Central memory CD4-positive, alpha-beta T cell (primary cell): ENCODE data around the gene SPRED1.
A peak's percentile ranks its signal among the peaks of the same experiment; 100 is the strongest.
"Not testable (repeated sequence)": the region's sequence is repeated elsewhere in the genome, so short reads cannot be mapped to it uniquely, and the experiment has no call there.

ENCODE experiments used
- DNase-seq: peaks from one replicate; pipeline ENCODE4 v3.0.0; 2022

The SPRED1 gene

DNA sequence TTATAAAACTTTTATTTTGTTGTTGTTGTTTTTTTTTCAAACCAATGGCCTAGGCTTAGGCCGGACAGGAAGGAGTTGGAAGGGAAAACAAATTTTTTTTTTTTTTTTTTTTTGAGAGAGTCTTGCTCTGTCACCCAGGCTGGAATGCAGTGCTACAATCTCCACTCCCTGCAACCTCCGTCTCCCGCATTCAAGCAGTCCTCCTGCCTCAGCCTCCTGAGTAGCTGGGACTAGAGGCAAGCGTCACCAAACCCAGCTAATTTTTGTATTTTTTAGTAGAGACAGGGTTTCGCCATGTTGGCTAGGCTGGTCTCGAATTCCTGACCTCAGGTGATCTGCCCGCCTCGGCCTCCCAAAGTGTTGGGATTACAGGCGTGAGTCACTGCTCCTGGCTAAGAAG is 15.6 kb upstream of the SPRED1 start:
- DNase-seq, result not testable (repeated sequence)

DNA sequence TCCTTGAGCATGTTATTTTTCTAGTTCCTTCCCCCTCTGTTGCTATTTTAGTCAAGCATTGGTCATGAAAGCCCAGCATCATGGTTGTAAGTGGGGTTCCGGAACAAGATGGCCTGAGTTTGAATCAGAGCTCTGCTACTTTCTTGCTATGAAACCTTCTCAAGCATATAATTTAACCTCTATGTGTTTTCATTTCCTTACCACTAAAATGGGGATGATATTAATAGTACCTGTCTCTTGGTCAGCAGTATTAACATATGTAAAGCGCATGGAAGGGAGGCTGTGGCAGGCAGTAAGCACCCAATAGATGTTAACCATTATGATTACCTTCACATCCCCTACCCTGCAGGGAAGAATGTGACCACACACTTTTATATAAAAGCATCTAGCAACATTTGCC is 14.3 kb upstream of the SPRED1 start:
- no peak for DNase-seq

DNA sequence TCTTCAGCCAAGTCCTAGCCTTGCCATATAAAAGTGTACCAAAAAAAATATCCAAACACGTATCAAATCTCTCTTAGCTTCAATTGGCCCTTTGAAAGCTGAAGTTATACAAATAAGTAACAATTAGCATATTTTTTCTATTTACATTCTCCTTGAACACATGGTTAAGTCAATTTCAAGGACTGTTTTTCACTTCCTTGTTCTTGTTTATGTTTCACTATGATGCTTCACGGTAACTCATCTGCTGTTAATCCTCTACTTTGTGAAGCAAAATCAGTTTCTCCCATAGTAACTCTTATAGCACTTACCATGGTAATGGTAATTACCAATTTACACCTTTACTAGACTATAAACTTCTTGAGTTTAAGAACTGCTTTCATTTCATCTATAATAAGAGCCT is 10.6 kb upstream of the SPRED1 start:
- no peak for DNase-seq

DNA sequence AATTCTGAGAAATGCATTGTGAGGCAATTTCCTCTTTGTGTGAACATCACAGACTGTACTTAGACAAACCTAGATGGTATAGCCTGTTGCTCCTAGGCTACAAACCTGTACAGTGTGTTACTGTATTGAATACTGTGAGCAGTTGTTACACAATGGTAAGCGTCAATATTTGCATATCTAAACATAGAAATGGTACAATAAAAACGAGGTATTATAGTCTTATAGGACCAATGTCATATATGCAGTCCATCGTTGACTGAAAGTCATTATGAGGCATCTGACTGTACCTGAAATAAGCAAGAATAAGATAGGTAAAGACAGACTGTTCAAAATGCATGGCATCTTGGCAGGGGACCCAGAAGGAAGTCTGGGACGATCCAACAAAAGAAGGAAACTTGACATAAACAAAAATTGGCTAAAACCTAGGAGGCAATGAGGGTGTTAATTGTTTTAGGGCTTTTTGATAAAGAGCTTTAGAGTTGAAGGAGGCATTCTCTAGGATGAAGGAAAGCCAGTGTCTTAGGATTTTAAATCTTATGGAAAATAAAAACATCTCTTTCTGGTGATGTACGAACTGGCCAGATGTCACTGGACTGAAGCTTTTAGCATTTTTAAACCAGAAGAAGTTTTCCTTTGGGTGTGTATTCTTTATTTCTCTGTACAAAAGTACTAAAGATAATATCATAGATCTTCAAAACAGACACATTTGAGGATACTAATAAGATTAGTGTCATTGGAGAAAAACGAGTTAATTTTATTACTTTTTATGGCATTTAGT is 9.2 kb upstream of the SPRED1 start:
- DNase-seq, result no peak

DNA sequence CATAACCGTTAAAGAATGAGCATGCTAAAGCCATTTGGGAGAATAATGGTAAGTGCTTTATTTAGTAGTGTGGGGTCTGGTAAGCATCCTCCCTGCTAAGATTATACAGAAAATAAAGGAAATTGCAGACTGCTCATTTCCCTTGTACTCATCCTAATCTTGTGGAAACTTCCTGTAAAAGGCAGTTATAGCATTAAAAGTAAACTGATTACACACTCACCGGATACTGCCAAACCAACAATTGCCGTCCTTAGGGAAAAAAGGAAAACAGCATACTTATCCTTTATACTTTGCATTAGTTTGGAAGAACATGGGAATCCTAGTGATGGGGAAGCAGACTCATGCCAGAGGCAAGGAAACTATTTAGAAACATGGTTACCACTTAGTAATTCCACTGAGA is 5.3 kb upstream of the SPRED1 start:
- no peak for DNase-seq

DNA sequence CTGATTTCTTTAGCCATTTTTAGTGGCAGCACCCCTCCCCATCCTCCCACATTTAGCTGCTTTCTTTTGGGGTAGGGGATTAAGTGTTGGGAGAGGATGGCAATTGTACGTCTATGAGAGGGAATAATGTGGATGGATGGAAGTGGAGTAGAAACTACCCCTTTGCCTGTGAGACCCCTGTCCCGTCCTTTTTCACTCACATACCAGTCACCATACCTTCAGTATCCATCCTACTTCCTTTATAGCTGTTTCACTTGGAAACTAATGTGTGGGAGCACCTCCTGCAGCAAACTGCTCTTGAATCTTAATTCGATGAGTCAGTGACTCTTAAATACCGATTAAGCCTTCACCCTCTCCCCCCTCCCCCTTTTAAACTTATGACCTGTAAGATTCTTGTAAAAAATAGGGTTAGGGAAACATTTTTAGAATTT is 730 bp downstream of the SPRED1 start:
- DNase-seq, result peak; percentile 1

DNA sequence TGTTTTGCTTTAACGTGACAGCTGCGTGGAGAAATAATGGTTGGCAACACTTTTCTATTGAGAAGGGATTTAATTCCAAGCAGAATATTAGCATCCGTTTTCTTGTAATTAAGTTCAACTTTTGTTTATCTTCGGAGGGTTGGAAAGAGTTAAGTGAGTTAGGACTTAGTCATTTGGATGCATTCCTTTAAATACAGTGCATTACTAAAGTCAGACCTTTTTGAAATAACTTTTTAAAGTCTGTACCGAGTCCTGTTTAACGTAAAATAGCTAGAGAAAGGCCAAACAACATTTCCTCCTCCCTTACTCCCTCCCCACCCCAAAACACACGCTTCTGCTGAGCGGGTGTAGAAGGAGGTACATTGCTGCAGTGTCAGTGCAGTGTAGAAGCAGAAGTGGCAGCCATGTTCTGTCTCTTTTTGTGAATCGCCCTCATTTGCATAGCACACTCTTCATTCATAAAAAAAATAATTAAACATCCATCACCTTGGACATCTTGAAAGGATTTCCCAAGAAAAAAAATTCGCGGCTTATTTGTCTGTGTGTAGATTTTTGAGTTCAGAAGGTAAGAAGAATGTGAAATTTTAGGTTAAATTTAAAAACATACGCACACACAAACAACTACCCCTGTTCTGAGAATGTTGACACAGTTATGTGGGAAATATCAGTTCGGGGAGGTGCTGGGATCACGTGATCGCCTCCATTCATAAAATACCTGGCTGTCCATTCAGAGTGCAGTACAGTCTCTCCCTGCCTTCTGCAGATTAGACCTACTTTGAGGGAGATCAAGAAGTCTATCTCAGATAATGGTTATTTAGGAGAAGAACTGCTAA is 1.6 kb downstream of the SPRED1 start:
- DNase-seq, result peak; percentile 45

DNA sequence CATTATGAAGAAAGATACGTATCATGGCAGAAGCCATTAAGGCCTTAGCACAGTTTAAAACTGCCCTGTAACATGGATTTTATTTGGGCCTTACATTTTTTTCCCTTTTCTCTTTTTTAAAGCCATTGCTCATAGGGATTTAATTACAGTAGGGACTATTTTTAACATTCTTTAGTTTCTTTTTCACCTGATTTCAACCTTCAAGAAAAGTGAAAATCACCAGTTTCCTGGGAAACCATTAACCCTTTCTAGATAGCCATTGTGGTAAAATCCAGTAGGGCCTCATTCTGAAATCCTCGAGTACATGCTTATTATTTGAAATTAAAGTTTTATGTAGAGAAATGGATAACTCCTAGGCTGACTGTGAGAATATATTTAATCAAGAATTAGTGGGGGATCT is 3.1 kb downstream of the SPRED1 start:
- no peak for DNase-seq

DNA sequence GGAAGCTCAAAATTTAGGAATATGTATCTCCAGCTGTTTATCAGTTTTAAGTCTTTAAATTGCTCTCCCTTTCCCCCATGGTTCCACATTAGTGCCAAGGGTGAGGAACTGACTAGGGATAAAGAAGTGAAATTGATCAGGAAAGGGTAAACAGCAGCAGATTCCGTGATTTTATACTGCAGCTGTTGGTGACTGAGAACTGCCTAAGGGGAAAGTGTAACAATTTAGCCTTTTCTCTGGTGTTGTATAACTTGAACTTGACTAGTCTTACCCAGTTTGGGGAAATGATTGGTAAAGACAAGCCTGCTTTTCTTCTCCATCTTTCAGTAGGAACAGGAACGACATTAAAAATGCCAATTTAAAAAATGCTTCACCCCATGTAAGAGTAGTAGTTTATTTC is 5.0 kb downstream of the SPRED1 start:
- no peak for DNase-seq

DNA sequence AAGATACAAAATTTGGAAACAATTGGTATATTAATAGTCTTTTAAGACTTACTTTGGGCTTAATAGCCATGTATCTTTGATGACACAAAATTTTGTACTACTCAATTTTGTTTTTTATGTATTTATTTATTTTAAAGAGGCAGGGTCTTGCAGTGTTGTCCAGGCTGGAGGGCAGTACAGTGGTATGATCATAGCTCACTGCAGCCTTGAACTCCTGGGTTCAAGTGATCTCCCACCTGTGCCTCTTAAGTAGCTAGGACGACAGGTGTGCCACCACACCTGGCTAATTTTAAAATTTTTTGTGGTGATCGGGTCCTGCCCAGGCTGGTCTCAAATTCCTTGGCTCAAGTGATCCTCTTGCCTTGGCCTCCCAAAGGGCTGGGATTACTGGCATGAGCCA is 6.5 kb downstream of the SPRED1 start:
- DNase-seq, result no peak

DNA sequence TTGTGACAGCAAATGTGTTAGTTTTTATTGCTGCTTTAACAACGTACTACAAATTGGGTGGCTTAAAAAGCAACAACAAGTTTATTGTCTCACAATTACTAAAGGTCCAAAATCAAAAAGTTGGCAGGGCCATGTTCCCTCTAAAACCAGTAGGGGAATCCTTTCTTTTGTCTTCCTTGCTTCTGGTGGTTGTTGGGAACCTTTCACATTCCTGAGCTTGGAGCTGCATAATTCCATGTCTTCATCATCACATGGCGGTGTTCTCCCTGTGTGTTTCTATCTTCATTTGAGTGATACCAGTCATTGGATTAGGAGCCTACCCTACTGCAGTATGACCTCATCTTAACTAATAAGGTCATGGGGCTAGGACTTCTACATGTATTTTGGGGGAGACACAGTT is 7.4 kb downstream of the SPRED1 start:
- no peak for DNase-seq

DNA sequence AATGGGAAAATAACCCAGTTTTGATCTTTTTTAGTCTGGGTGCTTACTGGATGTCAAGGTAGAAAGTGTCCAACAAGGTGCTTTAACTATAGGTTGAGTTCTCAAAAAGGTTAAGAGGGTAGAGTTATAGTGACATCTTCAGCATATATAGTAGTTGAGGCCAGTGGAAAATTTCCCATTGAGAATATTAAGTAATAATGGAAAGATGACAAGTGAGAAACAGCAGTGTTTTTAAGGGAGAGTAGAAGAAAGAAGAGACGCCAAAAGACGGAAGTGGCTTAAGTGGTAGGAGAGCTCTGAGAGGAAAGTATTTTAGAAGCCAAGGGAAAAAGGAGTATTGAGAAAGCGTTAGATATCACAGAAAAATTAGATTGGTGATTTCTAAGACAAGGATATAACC is 10.6 kb downstream of the SPRED1 start:
- no peak for DNase-seq

DNA sequence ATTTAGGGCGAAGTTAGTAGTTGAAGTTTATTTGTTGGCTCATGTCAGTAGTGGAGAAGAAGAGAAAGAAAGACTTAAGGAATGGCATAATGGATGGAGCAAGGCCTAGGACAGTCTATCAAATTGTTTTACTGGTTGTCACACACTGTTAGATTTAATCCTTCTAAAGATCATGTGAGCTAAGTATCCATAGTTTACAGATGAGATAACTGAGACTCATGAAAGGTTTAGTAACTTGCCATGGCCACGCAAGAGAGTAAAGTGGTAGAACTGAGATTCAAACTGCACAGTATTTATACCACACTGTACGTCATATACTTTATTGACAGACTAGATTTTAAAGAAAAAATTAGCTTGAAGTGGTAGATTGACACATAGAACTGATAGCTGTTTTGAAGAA is 11.4 kb downstream of the SPRED1 start:
- no peak for DNase-seq

DNA sequence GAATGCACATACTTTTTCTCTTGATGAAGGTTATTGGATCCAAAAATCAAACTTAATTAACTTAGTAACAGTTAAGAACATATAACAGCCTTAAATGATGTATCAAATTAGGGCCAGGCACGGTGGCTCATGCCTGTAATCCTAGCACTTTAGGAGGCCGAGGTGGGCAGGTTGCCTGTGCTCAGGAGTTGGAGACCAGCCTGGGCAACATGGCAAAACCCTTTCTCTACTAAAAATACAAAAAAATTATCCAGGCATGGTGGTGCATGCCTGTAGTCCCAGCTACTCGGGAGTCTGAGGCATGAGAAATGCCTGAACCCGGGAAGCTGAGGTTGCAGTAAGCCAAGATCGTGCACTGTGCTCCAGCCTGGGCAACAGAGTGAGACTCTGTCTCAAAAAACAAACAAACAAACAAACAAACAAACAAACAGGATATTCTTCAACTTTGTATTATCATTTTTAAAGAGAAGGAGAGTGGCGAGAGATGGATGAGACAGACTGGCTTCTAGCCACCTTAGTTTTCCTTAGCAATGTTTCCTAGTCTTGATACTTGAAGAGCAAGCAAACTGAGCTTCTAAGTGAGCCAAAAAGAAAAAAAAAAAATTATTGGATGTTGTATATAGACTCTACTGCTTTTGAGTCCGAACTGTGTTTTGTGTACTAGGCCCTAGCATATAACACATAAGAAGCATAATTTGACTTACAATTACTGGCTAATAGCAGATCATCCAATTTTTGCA is 13.8 kb downstream of the SPRED1 start:
- no peak for DNase-seq

DNA sequence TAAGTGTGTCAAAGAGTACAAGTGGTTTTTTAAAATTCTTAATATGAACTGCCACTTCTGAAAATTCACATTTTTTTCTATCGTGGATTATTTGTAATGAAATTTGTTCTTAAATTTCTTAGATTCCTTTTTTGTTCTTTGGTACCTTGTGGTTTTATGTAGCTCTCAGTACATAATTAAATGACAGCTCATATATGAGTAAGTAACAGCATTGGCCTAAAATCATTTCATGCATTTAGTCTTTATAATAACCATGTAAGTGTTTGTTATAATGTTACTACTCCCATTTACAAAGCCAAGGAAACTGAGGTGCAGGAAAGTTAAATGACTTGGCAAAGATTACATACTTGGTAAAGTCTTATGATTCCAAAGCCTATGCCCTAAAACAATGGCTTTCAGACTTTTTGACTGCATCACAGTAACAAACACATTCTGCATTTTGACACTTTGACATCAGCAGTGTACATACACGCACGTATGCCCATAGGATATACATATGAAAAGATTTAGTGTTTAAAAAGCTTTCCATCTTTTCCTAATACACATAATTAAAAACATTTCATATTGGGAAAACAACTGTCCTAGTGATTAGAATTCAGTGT is 14.9 kb downstream of the SPRED1 start:
- no peak for DNase-seq

DNA sequence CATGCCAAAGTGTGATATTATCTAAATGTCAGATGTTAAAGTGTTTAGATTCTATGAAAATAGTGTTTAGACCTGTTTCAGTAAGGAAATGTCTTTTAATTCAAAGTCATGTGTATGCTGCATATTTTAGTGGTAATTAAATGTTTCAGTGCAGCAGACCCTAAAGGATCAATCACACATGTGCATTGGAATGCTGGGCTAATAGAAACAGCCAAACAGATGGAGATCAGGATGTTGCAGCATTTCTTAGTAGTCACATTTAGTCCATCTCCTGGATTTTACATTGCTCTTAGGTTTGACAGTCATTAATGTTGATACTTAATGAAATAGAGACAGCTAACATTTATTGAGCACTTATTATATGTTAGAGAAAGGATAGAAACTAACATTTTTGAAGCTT is 18.5 kb downstream of the SPRED1 start:
- DNase-seq, result no peak

DNA sequence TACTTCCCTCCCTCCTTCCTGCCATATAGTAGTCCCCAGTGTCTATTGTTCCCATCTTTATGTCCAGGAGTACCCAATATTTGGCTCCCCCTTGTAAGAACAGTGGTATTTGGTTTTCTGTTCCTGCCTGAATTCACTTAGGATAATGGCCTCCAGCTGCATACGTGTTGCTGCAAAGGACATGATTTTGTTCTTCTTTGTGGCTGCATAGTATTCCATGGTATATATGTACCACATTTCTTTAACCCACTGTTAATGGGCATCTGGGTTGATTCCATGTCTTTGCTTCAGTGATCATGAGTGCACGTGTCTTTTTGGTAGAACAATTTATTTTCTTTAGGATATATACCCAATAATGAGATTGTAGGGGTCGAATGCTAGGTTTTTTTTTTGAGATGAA is 19.3 kb downstream of the SPRED1 start:
- no peak for DNase-seq

DNA sequence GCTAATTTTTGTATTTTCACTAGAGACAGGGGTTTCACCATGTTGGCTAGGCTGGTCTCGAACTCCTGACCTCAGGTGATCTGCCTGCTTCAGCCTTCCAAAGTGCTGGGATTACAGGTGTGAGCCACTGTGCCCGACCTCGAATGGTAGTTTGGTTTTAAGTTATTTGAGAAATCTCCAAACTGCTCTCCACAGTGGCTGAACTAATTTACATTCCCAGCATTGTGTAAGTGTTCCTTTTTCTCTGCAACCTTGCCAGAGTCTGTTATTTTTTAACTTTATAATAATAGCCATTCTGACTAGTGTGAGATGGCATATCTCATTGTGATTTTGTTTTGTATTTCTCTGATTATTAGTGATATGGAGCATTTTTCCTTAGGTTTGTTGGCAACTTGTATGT is 19.8 kb downstream of the SPRED1 start:
- DNase-seq, result not testable (repeated sequence)

DNA sequence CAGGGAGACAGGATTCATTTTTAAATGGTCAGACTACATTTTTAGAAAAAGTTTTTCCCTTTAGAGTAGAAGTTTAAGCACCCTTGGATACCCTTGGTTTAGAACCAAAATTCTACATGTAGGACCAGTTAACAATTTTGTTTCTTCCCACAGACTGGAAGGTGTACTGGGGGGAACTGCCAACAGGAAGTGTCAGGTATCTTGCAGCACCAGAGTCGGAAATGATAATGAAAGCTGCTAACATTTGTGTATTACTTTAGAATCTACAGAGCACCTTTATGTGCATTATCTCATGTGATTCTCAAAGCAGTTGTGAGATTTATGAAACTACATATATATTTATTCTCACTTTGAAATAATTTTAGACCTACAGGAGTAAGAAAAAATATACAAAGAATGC is 21.5 kb downstream of the SPRED1 start:
- no peak for DNase-seq

DNA sequence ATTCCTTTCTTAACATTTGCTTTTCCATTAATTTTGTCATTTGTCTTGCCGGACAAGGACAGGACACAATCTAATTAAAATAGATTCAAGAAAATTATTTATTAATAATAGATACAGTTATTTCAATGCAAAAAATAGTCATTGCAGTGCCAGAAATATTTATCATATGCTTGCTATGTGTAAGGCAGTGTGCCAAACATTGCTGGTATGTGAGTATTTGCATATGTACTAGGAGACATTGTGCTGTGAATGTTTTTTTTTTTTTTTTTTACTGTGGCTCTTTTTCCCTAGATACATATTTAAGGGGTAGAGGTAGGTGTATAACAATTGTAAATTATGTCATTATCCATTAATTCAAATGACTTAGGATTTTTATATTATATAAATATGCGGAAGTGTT is 23.3 kb downstream of the SPRED1 start:
- DNase-seq, result no peak

DNA sequence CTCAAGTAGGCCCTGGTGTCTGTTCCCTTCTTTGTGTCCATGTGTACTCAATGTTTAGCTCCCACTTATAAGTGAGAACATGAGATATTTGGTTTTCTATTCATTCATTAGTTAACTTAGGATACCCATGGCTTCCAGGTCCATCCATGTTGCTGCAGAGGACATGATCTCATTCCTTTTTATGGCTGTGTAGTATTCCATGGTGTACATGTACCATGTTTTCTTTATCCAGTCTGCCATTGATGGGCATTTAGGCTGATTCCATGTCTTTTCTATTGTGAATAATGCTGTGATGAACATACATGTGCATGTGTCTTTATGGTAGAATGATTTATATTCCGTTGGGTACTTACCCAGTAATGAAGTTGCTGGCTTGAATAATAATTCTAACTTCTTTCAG is 24.6 kb downstream of the SPRED1 start:
- DNase-seq, result not testable (repeated sequence)

DNA sequence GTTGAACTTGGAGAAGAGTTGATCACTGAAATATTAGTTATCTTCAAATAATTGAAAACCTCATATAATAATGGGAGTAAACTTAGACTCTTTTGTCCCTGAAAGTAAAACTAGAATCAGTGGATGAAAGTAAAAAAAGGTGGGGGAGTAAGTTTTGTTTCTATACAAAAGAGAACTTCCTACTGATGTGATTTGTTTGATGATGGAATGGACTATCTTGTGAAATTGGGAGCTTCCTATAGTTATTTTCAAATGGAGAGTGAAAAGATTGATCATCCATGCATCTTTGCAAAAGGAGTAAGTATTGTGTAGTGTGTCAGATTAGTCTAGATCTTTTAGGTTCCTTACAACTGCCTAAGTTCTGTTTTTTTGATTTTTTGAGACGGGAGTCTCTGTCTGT is 28.4 kb downstream of the SPRED1 start:
- no peak for DNase-seq

DNA sequence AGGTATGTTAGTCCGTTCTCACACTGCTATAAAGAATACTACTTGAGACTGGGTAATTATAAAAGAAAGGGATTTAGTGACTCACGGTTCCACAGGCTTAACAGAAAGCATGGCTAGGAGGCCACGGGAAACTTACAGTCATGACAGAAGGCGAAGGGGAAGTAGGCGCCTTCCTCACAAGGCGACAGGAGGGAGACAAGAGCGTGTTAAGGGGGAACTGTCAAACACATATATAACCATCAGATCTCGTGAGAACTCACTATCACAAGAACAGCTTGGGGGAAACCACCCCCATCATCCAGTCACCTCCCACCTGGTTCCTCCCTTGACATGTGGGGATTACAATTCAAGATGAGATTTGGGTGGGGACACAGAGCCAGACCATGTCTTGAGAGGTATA is 30.4 kb downstream of the SPRED1 start:
- DNase-seq, result no peak
